Stimulated activated CD4-positive, alpha-beta T cell treated with anti-CD3 and anti-CD28 coated beads, Interleukin-1b, Interleukin-23, amount 100 ng/mL, for 48 hours (primary cell): ENCODE results near the gene PFDN1.

Source experiments
- DNase-seq: peaks from one replicate; pipeline ENCODE4 v3.0.0-alpha.2; 2020

Gene PFDN1

DNA sequence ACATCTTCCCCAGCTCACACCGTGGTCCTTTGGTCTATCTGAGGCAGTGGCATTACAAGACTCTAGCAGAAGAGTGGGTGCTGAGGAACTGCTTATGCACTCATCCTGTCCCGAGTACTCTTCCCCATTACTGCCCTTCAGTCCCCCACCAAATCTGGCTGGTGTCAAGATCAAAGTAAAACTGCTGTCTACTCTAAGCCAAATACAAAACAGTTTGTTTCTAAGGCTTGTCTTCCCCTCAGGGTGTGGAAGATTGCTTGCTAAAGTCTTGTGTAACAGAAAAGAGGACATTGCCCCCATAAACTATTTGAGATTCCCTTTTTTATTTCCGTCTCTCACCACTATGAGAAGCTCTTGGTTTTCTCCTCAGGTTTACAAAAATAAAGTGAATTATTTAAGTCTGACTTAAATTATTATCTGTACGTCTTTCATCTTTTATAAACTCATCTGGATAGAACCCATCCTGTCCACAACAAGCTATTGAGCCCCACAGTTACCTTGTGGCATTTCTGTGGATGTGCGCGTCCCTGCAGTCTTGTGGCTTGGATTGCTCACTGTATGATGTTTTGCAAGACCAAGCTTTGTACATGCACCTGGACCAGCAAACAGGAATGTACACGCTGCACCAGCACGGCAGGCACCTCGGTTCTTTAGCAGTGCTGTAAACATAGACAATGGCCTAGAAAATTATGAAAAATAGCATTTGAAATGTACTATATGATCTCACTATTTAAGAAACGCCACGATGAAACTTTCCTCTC, 66.9 kb downstream of the PFDN1 start:
- no peak for DNase-seq

GRCh38 chr5:140234377-140234989, 68.4 kb downstream of the PFDN1 start:
- DNase-seq, result no peak

DNA sequence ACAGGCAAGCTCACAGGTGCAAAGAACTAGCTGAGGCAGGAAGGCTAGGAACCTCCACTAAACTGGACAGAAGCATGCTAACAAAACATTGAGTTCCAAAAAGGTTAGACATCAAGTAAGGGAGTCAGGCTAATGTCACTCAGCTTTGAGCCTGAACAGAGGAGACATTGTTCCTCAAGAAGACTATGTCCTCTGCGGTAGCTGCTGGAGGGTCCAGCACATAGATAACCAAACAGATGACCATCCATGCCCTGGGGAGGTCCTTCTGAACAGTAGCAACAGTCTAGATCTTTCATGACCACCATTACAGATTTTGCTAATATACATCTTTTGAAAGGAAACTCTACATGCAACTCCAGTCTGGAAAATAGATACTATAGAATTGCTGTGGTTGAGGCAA, 70.2 kb downstream of the PFDN1 start:
- DNase-seq, result no peak

GRCh38 chr5:140230373-140230772, 72.5 kb downstream of the PFDN1 start:
- no peak for DNase-seq

GRCh38 chr5:140228364-140228837, 74.5 kb downstream of the PFDN1 start:
- DNase-seq, result no peak

- DNase-seq, result no peak
These were observed 75.9 kb downstream of the PFDN1 start for GRCh38 chr5:140227046-140227445.

DNA sequence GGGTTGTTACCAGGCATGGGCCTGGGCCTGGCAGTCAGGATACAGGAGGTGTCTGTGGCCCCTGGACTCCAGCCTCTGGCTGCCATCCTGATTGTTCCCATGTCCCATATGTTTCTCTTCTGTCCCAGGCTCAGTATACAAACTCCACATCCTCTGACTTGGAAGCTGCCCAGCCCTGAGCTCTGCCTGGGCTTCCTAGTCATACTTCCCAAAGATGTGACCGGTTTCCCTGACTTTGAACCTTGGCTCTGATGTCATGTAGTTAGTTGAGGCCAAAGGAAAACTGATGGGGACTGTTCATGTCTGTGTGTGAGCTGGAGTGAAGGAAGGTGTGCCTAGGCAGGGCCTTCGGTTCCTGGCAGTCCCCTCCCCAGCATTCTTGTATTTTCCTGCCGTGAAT, 77.5 kb downstream of the PFDN1 start:
- DNase-seq, result no peak

DNA sequence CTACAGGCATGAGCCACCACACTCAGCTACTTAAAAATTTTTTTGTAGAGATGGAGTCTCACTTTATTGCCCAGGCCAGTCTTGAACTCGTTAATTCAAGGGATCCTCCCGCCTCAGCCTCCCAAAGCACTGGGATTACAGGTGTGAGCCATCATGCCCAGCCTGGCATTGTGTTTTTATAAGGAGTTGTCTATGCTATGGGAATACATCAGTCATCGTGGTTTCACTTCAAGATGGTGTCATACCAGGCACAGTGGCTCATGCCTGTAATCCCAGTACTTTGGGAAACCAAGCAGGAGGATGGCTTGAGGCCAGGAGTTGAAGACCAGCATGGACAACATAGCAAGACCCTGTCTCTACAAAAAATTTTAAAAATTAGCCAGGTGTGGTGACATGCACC, 78.2 kb downstream of the PFDN1 start:
- DNase-seq, result no peak

DNA sequence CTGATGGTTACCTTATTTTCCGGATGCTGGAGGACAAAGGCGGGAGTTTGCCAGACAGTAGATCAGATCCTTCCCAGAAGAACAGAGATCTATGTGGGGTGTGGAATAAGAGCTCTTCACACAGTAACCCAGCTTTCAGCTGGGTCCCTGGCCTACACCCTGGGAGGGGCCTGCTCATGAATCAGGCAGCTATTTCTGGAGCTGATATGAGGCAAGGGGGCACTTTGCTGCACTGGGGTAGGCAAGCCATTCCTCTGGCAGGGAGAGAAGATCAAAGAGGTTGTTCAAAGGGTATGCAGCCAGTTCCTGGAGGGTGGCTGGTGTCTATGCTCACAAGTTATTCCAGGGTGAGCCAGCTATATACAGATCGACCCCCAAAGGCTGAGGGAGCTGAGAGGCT, 79.3 kb downstream of the PFDN1 start:
- DNase-seq, result no peak

- no peak for DNase-seq
These were observed 80.5 kb downstream of the PFDN1 start for GRCh38 chr5:140222416-140222815.

DNA sequence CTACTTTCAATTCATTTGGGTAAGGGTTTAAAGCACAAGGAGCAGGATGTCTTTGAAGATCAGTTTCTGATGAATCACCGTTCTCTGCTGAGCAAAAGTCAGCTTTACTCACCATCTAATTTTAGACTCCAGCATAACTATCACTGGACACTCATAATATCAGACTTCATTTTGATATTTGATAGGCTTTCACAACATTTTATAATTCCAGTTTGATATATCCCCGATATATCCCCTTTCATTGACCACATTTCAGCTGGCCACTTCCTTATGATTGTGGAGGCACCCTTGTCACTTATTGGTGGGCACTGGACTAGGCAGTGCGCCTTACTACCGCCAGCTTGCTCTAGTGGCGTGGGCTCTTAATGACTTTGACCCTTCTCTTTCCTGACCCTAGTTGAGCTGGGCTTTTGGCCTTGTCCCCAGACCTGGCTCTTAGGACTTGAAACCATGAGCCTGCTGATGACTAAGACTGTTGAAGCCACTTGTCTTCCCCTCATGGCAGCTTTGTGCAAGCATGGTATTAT, 81.1 kb downstream of the PFDN1 start:
- DNase-seq, result no peak

DNA sequence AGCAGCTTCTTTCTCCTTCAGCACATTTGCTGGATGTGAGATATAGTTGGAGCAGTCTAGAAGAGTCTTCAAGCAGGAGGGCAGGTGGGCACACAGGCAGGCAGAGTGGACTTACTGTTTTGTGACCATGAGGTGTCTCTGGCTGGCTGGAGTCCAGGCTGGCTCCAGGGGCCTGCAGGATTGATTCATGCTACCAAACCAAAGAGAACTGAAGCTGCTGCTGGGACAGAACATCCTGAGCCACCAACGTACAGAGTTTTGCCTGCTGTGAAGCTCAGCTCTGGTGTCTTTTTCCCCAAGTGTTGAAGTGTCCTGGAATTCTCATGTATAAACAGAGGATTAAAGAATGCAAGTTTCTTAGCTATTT, 82.2 kb downstream of the PFDN1 start:
- no peak for DNase-seq

DNA sequence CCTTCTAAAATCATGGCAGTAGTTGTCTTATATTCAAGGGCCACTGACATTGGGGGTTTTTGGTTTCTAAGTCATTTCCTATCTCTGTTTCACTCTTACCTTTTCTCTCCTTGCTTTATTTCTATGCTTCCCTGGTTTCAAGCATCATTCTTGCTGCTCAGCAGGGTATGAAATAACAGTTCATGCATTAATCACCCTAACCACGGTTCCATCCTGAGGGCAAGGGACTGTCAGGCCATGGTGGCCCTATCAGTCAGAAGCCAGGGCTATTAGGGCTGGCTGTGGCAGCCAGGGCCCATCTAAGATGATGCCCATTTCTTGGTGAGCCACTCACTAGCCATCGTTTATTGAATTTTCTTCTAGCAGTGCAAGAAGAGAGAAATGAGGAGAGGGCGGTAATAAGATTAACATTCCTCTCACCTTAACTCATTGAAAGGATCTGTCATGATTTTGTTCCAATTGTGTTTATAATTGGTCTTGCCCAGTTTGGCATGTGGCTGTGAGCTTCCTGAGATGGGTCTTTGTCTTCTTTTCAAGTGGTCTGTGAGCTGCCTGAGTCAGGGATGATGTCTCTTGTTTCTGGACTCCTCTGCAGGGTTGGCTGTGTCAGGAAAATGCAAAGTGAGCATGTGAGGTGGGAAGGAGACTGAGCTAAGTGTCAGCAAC, 82.7 kb downstream of the PFDN1 start:
- peak; percentile 18 for DNase-seq

DNA sequence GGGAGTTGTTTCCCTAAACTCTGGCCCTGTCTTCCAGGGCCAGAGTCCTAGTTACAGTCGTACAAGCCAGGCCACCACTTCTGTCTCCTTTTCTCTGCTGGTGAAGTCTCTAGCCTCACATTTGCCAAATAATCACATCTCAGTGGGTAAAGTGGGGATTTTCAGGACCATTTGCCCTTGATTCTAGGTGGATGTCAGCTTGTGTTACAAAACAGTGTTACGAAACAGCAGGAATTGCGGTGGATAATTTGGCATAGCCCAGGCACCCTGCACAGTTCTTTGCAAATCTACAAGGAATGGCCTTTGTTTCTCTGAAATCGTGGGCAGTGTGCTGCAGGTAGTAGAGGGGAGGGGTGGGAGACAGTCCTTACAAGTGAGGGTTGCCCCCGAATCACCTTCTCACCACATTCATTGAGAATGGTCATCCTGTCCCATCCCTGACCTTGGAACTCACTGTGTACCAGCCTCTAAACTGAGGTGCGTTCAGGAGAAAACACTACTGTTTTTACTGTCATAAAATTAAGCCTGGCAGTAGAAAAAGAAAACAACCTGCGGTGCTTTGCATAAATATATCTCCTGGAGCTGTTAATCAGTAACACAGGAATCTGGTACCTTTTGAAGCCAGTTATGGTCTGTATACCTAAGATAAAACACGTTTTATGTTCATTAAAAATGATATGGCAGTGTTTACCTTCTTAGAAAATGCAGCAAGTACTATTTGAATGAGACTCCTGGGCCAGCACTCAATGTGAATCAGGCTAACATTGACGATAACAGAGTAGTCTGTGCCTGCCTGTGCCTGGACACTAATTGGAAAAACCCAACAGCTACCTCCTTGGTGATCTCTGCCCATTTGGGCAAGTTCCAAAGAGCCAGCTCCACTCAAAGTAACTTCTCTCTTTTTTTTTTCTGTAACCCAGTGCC, 83.6 kb downstream of the PFDN1 start:
- DNase-seq, result no peak

- DNase-seq, result no peak
These were observed 85.4 kb downstream of the PFDN1 start for GRCh38 chr5:140217299-140218026.

- DNase-seq, result no peak
These were observed 86.3 kb downstream of the PFDN1 start for GRCh38 chr5:140216478-140217074.

GRCh38 chr5:140215276-140215675, 87.6 kb downstream of the PFDN1 start:
- DNase-seq, result no peak

DNA sequence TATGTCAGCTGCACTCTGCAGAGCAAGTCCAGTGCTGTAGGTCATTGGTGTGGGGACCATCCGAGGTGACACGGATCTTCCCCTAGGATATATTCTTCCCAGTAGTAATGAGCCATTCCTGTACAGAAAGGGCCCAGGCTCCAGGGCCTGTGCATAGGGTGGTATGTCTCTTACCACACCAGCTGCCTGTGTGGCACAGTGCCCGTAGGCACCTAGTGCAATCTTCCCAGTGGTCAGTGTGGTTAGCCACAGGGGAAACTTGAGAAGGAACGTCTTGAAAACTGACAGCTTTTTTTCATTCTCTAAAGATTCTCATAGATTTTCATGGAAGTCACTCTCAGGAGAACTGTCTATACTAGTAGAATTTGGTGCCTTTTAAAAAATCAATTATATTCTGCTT, 88.1 kb downstream of the PFDN1 start:
- DNase-seq, result no peak

- DNase-seq, result no peak
These were observed 89.4 kb downstream of the PFDN1 start for GRCh38 chr5:140213370-140213983.

DNA sequence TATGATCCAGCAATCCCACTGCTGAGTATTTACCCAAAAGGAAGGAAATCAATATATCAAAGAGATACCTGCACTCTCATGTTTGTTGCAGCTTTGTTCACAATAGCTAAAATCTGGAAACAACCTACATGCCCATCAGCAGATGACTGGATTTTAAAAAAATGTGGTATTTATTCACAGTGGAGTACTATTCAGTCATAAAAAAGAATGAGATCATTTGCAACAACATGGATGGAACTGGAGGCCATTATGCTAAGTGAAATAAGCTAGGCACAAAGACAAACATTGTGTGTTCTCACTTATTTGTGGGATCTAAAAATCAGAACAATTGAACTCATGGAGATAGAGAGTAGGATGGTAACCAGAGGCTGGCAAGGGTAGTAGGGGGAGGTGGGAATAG, 94.8 kb downstream of the PFDN1 start:
- no peak for DNase-seq
